Lower lobe of right lung (tissue), 2 donors: ENCODE measurements around the gene PKD1. TPM values are rescaled to one million over a fixed set of nuclear protein-coding genes. Genes with fewer than 3 reads are reported as not detected.

Experiments used
- ATAC-seq, 2 donors: fragments of 200-7000 bp; cut with Tn5 transposase; one replicate each; pipeline ENCODE4 v1.9.1; 2020 to 2022; ENCODE audit warnings: mild to moderate bottlenecking in 2 of 2, moderate library complexity in 2 of 2
- DNase-seq: peaks from one replicate; pipeline ENCODE4 v3.0.0-alpha.2; 2020
- H3K27ac ChIP-seq: fragments of 200-600 bp; one replicate; pipeline ENCODE4 v1.8.0; 2022
- H3K27me3 ChIP-seq: fragments of 200-600 bp; one replicate; pipeline ENCODE4 v1.8.0; 2022; ENCODE audit warnings: low read depth
- H3K36me3 ChIP-seq: fragments of 200-600 bp; one replicate; pipeline ENCODE4 v1.8.0; 2022; ENCODE audit warnings: mild to moderate bottlenecking
- H3K4me1 ChIP-seq: fragments of 200-600 bp; one replicate; pipeline ENCODE4 v1.8.0; 2022
- H3K4me3 ChIP-seq: fragments of 200-600 bp; one replicate; pipeline ENCODE4 v1.8.0; 2022; ENCODE audit warnings: mild to moderate bottlenecking
- H3K9me3 ChIP-seq: fragments of 200-600 bp; one replicate; pipeline ENCODE4 v1.8.0; 2022
- intact Hi-C: fragments of 100-400 bp; cut with DNase I; formaldehyde crosslinking; loops from one replicate; pipeline ENCODE4 v1.11.0; 2022
- total RNA-seq: library from RNA; stranded (reverse); fragmentation: NEBNext Ultra II Directional; extraction: Animal tissue kit (Norgen Biotek cat#: 25700); gene quantifications from one replicate; pipeline ENCODE4 v1.2.1, GENCODE V29; 2021
- TF ChIP-seq, protein P1 (sequence below): fragments of 200-600 bp; IDR thresholded peaks from one replicate; pipeline ENCODE4 v1.8.0; 2022; ENCODE audit warnings: antibody characterized with exemption, mild to moderate bottlenecking
- donor health status: DM: no; HTN: yes; CAD: no; lungs with severe emphysema.

Gene PKD1
- total RNA-seq, 1 donor from 2014 or later = 81.6 TPM

DNA sequence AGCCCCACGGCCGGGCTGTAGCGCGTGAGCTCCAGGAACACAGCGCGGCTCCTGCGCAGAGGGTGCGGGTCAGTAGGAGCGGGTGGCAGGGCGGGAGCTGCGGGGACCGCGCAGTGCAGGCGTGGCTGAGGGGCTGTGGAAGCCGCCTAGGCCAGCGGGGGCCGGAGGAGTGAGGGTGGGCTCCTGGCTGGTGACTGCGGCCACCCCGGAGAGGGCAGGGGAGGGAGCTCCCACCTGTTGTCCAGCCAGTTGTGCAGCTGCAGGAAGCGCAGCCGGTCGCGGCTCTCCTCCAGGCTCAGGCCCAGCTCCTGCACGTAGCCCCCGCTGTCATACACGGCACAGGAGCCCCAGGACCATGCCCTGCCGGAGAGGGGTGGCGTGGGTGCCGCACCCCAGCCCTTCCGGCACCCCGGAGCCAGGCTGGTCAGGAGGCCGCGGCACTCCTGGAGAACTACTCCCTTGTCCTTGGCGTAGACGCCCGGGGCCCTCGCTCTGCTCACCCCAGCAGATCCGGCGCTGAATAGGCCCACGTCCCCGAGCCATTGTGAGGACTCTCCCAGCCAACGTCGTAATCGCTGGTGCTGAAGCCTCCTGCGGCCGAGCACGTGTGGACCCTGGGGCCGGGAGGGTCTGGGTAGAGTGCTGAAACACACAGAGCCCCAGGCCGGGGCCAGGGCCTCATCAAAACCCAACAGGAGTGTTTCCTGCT lies 44.0 kb downstream of the PKD1 start:
- Histone ChIP-seq H3K27me3 (no peaks in the 10 kb centered on the region), H3K36me3 (peaks cover 95% of the 10 kb centered on the region), H3K4me1 (peaks cover 6% of the 10 kb centered on the region), H3K27ac (peak overlapping the region; percentile 64), H3K4me3 (peak overlapping the region; percentile 25), H3K9me3 (no peaks in the 10 kb centered on the region)
- TF ChIP-seq, protein P1, sequence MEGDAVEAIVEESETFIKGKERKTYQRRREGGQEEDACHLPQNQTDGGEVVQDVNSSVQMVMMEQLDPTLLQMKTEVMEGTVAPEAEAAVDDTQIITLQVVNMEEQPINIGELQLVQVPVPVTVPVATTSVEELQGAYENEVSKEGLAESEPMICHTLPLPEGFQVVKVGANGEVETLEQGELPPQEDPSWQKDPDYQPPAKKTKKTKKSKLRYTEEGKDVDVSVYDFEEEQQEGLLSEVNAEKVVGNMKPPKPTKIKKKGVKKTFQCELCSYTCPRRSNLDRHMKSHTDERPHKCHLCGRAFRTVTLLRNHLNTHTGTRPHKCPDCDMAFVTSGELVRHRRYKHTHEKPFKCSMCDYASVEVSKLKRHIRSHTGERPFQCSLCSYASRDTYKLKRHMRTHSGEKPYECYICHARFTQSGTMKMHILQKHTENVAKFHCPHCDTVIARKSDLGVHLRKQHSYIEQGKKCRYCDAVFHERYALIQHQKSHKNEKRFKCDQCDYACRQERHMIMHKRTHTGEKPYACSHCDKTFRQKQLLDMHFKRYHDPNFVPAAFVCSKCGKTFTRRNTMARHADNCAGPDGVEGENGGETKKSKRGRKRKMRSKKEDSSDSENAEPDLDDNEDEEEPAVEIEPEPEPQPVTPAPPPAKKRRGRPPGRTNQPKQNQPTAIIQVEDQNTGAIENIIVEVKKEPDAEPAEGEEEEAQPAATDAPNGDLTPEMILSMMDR = no peak
- DNase-seq (no peak), ATAC-seq (no peak)
- intact Hi-C loops = no loop called here

DNA sequence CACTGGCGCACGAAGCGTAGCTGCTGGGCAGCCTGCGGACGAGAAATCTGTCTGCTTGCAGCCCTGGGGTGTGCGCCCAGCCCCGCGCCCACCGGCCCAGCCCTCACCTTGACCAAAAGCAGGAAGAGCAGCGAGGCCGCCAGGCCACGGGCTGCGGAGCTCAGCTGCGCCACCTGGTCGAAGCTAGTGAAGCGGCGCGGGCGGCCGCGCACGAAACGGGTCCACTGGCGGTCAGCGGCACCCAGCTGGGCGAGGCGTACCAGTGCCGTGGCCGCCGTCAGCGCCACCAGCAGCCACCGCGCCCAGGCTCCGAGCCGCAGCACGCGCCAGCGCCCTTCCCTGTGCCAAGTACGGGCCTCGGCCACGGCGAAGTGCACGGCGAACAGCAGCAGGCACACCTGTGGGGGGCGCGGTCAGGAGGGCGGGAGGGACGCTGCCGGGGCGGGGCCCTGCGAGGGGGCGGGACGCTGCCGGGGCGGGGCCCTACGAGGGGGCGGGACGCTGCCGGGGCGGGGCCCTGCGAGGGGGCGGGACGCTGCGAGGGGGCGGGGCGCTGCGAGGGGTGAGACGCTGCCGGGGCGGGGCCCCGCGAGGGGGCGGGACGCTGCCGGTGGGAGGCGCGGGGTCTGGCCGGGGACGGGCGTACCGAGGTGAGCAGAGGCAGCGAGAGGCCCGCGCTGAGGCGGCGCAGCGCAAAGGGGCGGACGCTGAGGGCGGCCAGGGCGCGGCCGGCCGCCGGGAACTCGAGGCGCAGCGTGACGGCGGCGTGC lies 44.7 kb downstream of the PKD1 start:
- H3K36me3 ChIP-seq = peaks cover 95% of the 10 kb centered on the region
- TF ChIP-seq, protein P1 = peak; percentile 42
- peaks cover 6% of the 10 kb centered on the region for H3K4me1 ChIP-seq
- no peaks in the 10 kb centered on the region for H3K9me3 ChIP-seq
- peak; percentile 89 to 90 for ATAC-seq
- H3K27me3 ChIP-seq = no peaks in the 10 kb centered on the region
- H3K27ac ChIP-seq = peak overlapping the region; percentile 64
- intact Hi-C loops = no loop called here
- H3K4me3 ChIP-seq = peak overlapping the region; percentile 25
- peak; percentile 87 for DNase-seq

DNA sequence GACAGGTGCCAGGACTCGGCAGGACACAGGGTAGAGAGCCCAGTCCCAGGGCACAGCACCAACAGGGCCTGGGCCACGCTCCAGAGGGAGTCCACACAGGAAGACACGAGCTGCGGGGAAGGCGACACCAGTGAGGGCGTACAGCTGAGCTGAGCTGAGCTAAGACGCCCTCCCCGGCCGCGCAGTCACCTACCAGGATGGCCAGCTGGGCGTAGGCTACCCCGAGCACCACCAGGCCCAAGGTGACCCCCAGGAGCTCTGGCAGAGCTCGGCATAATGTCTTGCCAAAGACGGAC lies 45.3 kb downstream of the PKD1 start:
- intact Hi-C loops = no loop called here
- ATAC-seq (peak; percentile 0 to 3), DNase-seq (no peak)
- H3K4me3 ChIP-seq = no peak overlapping the region
- no peak overlapping the region for H3K27ac ChIP-seq
- TF ChIP-seq, protein P1 = no peak
- H3K9me3 ChIP-seq = no peaks in the 10 kb centered on the region
- peaks cover 6% of the 10 kb centered on the region for H3K4me1 ChIP-seq
- peaks cover 95% of the 10 kb centered on the region for H3K36me3 ChIP-seq
- no peaks in the 10 kb centered on the region for H3K27me3 ChIP-seq

DNA sequence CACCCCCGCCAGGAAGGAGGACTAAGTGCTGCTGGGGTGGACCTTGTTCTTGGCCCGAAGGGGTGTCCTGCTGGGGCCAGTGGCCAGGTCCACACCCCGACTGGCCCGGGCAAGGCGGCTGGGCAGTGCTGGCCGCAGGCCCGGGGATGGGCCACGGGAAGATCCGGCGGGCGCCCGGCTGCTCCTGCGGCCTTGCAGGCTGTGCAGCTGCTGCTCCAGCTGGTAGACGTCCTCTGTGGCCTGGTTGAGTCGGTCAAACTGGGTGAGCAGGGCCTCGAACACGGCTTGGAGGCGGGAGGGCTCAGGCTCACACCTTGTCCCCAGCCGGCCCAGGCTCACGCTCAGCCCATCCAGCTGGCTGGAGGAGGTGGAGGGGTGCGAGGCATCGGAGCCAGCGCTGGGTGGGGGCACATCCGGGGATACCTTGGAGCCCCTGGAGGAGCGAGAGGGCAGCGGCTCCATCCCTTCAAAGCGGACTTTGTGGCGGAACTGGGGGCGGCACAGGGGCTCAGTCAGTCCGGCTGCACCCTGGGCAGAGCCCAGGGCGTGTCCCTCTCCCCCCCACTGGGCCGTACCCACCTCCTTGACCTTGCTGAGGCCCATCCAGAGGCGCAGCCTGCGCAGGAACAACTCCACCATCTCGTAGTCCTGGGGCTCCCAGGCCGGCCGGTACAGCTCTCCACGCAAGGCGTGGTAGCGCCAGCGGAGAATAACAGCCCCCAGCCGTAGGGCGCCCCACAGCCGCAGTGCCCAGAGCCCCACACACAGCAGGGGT lies 45.8 kb downstream of the PKD1 start:
- TF ChIP-seq, protein P1 = no peak
- DNase-seq (no peak), ATAC-seq (no peak)
- intact Hi-C loops = no loop called here
- Histone ChIP-seq H3K4me1 (peaks cover 6% of the 10 kb centered on the region), H3K27me3 (no peaks in the 10 kb centered on the region), H3K9me3 (no peaks in the 10 kb centered on the region), H3K4me3 (no peak overlapping the region), H3K36me3 (peaks cover 95% of the 10 kb centered on the region), H3K27ac (no peak overlapping the region)

DNA sequence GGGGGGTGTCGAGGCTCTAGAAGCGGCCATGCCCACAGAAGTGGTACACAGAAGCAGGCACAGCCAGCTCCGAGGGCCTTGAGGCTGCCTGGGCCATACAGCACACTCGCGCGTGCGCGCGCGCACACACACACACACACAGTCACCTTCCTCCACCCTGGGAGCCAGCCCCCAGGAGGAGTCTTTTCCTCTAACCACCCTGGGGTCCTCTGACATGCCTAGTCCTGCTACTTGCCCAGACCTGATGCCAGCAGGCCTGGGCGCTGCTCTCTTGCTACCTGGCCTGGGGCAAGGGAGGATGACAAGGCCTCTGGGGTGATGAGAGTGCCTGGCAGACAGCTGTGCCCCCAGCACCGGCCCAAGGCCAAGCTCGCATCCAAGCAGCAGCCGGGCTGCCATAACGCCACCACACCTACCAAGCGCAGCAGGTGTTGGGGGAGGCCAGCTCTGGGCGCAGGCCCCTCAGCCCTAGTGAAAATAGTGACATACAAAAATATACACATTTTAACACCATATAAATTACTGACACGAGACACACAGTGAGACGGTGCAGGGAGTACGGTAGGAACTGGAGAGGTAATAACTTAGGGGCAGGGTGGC lies 46.8 kb downstream of the PKD1 start:
- H3K27ac ChIP-seq = no peak overlapping the region
- TF ChIP-seq, protein P1 = no peak
- no peak overlapping the region for H3K4me3 ChIP-seq
- intact Hi-C loops = no loop called here
- no peak for ATAC-seq
- H3K36me3 ChIP-seq = peaks cover 95% of the 10 kb centered on the region
- H3K9me3 ChIP-seq = no peaks in the 10 kb centered on the region
- peaks cover 6% of the 10 kb centered on the region for H3K4me1 ChIP-seq
- DNase-seq = no peak
- no peaks in the 10 kb centered on the region for H3K27me3 ChIP-seq
